A549 (cell line): ENCODE data around the gene STX16. TPM values are rescaled to one million over a fixed set of nuclear protein-coding genes. Genes with fewer than 3 reads are reported as not detected.

Source experiments
- ATAC-seq, 2 experiments: fragments of 200-7000 bp in 1 of 2; fragments of >200 bp in 1 of 2; cut with Nextera tagmentation in 1 of 2; cut with Tn5 transposase in 1 of 2; 3 replicates each; pipeline versions ENCODE4 v1.8.0 to v1.9.1; 2018 to 2020; ENCODE audit warnings: mild to moderate bottlenecking in 1 of 2, moderate library complexity in 1 of 2
- CTCF ChIA-PET: fragments of 300-600 bp; sonication (Branson Sonifier 250); formaldehyde crosslinking; extraction: SDS; loops from one replicate; lab custom pipeline; 2021; ENCODE audit warnings: antibody characterized with exemption, inconsistent platforms; lab: Yijun Ruan, JAX
- POLR2A ChIA-PET: fragments of 350-600 bp; formaldehyde crosslinking; extraction: SDS; loops from one replicate; lab custom pipeline; 2021; ENCODE audit warnings: antibody characterized with exemption, inconsistent platforms; lab: Yijun Ruan, JAX
- DNase-seq, 2 experiments: peaks; one replicate each; pipeline versions ENCODE4 v3.0.0 to v3.0.0-alpha.2; 2011 to 2016; ENCODE audit warnings: low read depth in 1 of 2, low spot score in 1 of 2
- FAIRE-seq: peaks from 2 replicates; lab custom pipeline; 2011; peaks lifted over from hg19 to GRCh38; lab: Jason Lieb, UNC
- H3K27ac ChIP-seq, 2 experiments: fragments of >200 bp; sonication (Bioruptor Twin); formaldehyde crosslinking; 3 replicates each; pipeline ENCODE4 v1.5.1; 2016 to 2017
- H3K4me1 ChIP-seq: fragments of >200 bp; sonication (Bioruptor Twin); formaldehyde crosslinking; 3 replicates; pipeline ENCODE4 v1.6.1; 2016
- H3K4me2 ChIP-seq: fragments of >200 bp; sonication (Bioruptor Twin); formaldehyde crosslinking; 3 replicates; pipeline ENCODE4 v1.6.1; 2016
- H3K4me3 ChIP-seq: fragments of >200 bp; sonication (Bioruptor Twin); formaldehyde crosslinking; 3 replicates; pipeline ENCODE4 v1.5.1; 2016
- H3K9me3 ChIP-seq: fragments of >200 bp; sonication (Bioruptor Twin); formaldehyde crosslinking; 3 replicates; pipeline ENCODE4 v1.6.1; 2016
- CEBPB ChIP-seq, 2 experiments: fragments of >200 bp in 1 of 2; sonication (Bioruptor Twin) in 1 of 2; formaldehyde crosslinking in 1 of 2; IDR thresholded peaks; 2 replicates each; pipeline ENCODE4 v1.6.1; 2012 to 2016
- CHD2 ChIP-seq: fragments of 150-350 bp; IDR thresholded peaks from 2 replicates; pipeline ENCODE4 v1.6.1; 2014; ENCODE audit warnings: low read length; ENCODE audit not compliant: partially characterized antibody
- CHD4 ChIP-seq: fragments of 200-600 bp; sonication (generic); IDR thresholded peaks from 2 replicates; pipeline ENCODE4 v1.6.1; 2016; ENCODE audit warnings: antibody characterized with exemption, mild to moderate bottlenecking, borderline replicate concordance
- EHMT2 ChIP-seq: fragments of 200-600 bp; sonication (generic); IDR thresholded peaks from 2 replicates; pipeline ENCODE4 v1.6.1; 2016; ENCODE audit warnings: antibody characterized with exemption, low read depth, mild to moderate bottlenecking, moderate library complexity
- EP300 ChIP-seq, 2 experiments: fragments of >200 bp; sonication (Bioruptor Twin); formaldehyde crosslinking; IDR thresholded peaks; 2 replicates in 1 of 2; 3 replicates in 1 of 2; pipeline ENCODE4 v1.6.1; 2016 to 2017
- ESRRA ChIP-seq: fragments of 150-350 bp; IDR thresholded peaks from 2 replicates; pipeline ENCODE4 v1.6.1; 2014; ENCODE audit warnings: mild to moderate bottlenecking, low read length, borderline replicate concordance
- FOSL2 ChIP-seq, 2 experiments: fragments of 450-650 bp in 1 of 2; fragments of >200 bp in 1 of 2; sonication (Bioruptor Twin) in 1 of 2; formaldehyde crosslinking; IDR thresholded peaks; 2 replicates each; pipeline versions ENCODE4 v1.5.0 to v1.6.1; 2016 to 2020; ENCODE audit warnings: mild to moderate bottlenecking in 1 of 2, moderate library complexity in 1 of 2
- FOXS1 ChIP-seq: fragments of 250-450 bp; sonication (Bioruptor Pico); IDR thresholded peaks from 2 replicates; pipeline ENCODE4 v1.5.0; 2020; ENCODE audit warnings: mild to moderate bottlenecking, moderate library complexity
- HDAC2 ChIP-seq: fragments of 200-600 bp; sonication (generic); IDR thresholded peaks from 2 replicates; pipeline ENCODE4 v1.6.1; 2016
- HES2 ChIP-seq: fragments of >200 bp; sonication (Bioruptor Twin); formaldehyde crosslinking; IDR thresholded peaks from 2 replicates; pipeline ENCODE4 v1.6.1; 2016
- HEYL ChIP-seq: fragments of 250-450 bp; sonication (Bioruptor Pico); IDR thresholded peaks from 2 replicates; pipeline ENCODE4 v1.8.0; 2021; ENCODE audit warnings: mild to moderate bottlenecking, moderate library complexity
- JUNB ChIP-seq: fragments of >200 bp; sonication (Bioruptor Twin); formaldehyde crosslinking; IDR thresholded peaks from 2 replicates; pipeline ENCODE4 v1.6.1; 2016
- KDM5A ChIP-seq: fragments of 200-600 bp; sonication (generic); IDR thresholded peaks from 2 replicates; pipeline ENCODE4 v1.6.1; 2016; ENCODE audit warnings: antibody characterized with exemption, mild to moderate bottlenecking
- MAX ChIP-seq: IDR thresholded peaks from 2 replicates; pipeline ENCODE4 v1.6.1; 2012
- MAZ ChIP-seq: fragments of 150-350 bp; IDR thresholded peaks from 2 replicates; pipeline ENCODE4 v1.6.1; 2014; ENCODE audit warnings: antibody characterized with exemption, low read depth, low read length, borderline replicate concordance
- MYC ChIP-seq: IDR thresholded peaks from 2 replicates; pipeline ENCODE4 v1.6.1; 2012; ENCODE audit warnings: mild to moderate bottlenecking, inconsistent platforms, low read length, improper control_type of control experiment, borderline replicate concordance
- NPAS2 ChIP-seq: fragments of 250-450 bp; sonication (Bioruptor Pico); IDR thresholded peaks from 2 replicates; pipeline ENCODE4 v1.8.0; 2022; ENCODE audit warnings: mild to moderate bottlenecking, moderate library complexity, borderline replicate concordance
- NR3C1 ChIP-seq: fragments of >200 bp; sonication (Bioruptor Twin); formaldehyde crosslinking; IDR thresholded peaks from 3 replicates; pipeline ENCODE4 v1.6.1; 2017
- PHF8 ChIP-seq: fragments of 200-600 bp; sonication (generic); IDR thresholded peaks from 2 replicates; pipeline ENCODE4 v1.6.1; 2016; ENCODE audit warnings: low read depth, mild to moderate bottlenecking, antibody characterized with exemption, moderate library complexity, borderline replicate concordance
- SREBF2 ChIP-seq: fragments of 450-650 bp; IDR thresholded peaks from 2 replicates; pipeline ENCODE4 v1.6.1; 2014; ENCODE audit warnings: mild to moderate bottlenecking, moderate library complexity
- TFCP2L1 ChIP-seq: fragments of 250-450 bp; sonication (Bioruptor Pico); IDR thresholded peaks from 2 replicates; pipeline ENCODE4 v1.5.0; 2021; ENCODE audit warnings: mild to moderate bottlenecking
- ZC3H11A ChIP-seq: fragments of 450-650 bp; IDR thresholded peaks from 2 replicates; pipeline ENCODE4 v1.6.1; 2014; ENCODE audit warnings: antibody characterized with exemption, mild to moderate bottlenecking
- ZFP36 ChIP-seq: fragments of 450-650 bp; IDR thresholded peaks from 2 replicates; pipeline ENCODE4 v1.6.1; 2014; ENCODE audit warnings: borderline replicate concordance; ENCODE audit not compliant: partially characterized antibody
- WGBS: methylation state at CpG from one replicate; pipeline ENCODE4 v1.1.6; 2017; ENCODE audit errors: missing lambda C conversion rate; 5-methylcytosine and 5-hydroxymethylcytosine counted together
- polyA plus RNA-seq, 4 experiments: library from polyadenylated mRNA; depleted of rRNA in 3 of 4; stranded (reverse); fragments of >200 nt; fragmentation: RNase III in 1 of 4; extraction: RNeasy Plus Mini Kit Qiagen cat#74134 plus additional on column Dnase treatment in 1 of 4; gene quantifications; 2 replicates in 3 of 4; 3 replicates in 1 of 4; pipeline ENCODE4 v1.2.3, GENCODE V29; 2011 to 2017
- TF ChIP-seq, protein P1 (sequence below): IDR thresholded peaks from 2 replicates; pipeline ENCODE4 v1.6.1; 2012
- TF ChIP-seq, protein P2 (sequence below): fragments of 250-450 bp; sonication (Bioruptor Pico); IDR thresholded peaks from 2 replicates; pipeline ENCODE4 v1.5.0; 2021; ENCODE audit warnings: mild to moderate bottlenecking, moderate library complexity, borderline replicate concordance
- TF ChIP-seq, protein P3 (sequence below): fragments of >200 bp; sonication (Bioruptor Twin); formaldehyde crosslinking; IDR thresholded peaks from 3 replicates; pipeline ENCODE4 v1.6.1; 2016
- TF ChIP-seq, protein P4 (sequence below): fragments of 250-450 bp; sonication (Bioruptor Pico); IDR thresholded peaks from 2 replicates; pipeline ENCODE4 v1.5.0; 2020; ENCODE audit warnings: low read depth, mild to moderate bottlenecking, moderate library complexity

STX16 gene
- polyA plus RNA-seq, 2 of the 4 experiments (the other 2 are of a cell fraction), result 68.5 to 71.6 TPM

DNA sequence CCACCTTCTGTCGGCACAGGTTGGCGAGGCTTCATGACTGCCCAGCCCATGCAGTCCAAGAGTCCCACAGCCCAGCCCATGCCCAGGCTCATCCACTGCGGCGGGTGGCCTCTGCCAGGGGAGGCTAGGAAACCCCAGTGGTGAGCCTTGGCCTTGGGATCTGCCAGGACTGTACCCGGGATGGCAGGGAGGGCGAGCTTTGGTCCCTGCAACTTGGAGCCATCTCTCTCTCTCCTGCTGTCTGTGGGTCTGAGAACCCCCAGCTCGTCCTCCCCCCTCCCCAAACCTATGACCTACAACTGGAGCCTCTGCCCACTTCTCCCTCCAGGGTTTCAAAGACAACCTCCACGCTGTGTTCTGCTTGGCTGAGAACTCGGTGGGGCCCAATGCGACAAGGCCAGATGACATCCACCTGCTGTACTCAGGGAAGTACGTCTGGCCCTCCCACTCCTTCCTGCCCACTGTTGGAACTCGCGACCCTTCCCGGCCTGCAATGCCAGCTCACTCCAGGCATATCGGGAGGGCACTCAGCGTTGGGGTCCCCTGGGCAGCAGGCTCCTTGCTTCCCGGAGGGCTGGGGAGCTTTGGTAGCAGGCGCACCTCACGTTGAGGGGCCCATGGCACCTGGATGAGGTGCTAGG is 61.2 kb downstream of the STX16 start:
- no peak overlapping the region for H3K4me3 ChIP-seq
- 87% methylated on average over 13 of the region's 19 CpGs for WGBS
- TF ChIP-seq KDM5A (no peak), MYC (no peak), ZFP36 (no peak), CHD4 (no peak), ESRRA (no peak), FOXS1 (CRISPR knock-in tag) (no peak), SREBF2 (no peak), HES2 (no peak), PHF8 (no peak), CEBPB (IDR thresholded peaks at IDR 0.05) (no peak), EP300 (IDR thresholded peaks at IDR 0.05) (no peak), NPAS2 (CRISPR knock-in tag) (no peak), HEYL (no peak), JUNB (no peak)
- TF ChIP-seq, protein P1, sequence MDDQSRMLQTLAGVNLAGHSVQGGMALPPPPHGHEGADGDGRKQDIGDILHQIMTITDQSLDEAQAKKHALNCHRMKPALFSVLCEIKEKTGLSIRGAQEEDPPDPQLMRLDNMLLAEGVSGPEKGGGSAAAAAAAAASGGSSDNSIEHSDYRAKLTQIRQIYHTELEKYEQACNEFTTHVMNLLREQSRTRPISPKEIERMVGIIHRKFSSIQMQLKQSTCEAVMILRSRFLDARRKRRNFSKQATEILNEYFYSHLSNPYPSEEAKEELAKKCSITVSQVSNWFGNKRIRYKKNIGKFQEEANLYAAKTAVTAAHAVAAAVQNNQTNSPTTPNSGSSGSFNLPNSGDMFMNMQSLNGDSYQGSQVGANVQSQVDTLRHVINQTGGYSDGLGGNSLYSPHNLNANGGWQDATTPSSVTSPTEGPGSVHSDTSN, result no peak
- TF ChIP-seq, protein P2, sequence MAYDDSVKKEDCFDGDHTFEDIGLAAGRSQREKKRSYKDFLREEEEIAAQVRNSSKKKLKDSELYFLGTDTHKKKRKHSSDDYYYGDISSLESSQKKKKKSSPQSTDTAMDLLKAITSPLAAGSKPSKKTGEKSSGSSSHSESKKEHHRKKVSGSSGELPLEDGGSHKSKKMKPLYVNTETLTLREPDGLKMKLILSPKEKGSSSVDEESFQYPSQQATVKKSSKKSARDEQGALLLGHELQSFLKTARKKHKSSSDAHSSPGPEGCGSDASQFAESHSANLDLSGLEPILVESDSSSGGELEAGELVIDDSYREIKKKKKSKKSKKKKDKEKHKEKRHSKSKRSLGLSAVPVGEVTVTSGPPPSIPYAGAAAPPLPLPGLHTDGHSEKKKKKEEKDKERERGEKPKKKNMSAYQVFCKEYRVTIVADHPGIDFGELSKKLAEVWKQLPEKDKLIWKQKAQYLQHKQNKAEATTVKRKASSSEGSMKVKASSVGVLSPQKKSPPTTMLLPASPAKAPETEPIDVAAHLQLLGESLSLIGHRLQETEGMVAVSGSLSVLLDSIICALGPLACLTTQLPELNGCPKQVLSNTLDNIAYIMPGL (CRISPR knock-in tag), result no peak
- TF ChIP-seq, protein P3, sequence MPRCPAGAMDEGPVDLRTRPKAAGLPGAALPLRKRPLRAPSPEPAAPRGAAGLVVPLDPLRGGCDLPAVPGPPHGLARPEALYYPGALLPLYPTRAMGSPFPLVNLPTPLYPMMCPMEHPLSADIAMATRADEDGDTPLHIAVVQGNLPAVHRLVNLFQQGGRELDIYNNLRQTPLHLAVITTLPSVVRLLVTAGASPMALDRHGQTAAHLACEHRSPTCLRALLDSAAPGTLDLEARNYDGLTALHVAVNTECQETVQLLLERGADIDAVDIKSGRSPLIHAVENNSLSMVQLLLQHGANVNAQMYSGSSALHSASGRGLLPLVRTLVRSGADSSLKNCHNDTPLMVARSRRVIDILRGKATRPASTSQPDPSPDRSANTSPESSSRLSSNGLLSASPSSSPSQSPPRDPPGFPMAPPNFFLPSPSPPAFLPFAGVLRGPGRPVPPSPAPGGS, result no peak
- TF ChIP-seq, protein P4, sequence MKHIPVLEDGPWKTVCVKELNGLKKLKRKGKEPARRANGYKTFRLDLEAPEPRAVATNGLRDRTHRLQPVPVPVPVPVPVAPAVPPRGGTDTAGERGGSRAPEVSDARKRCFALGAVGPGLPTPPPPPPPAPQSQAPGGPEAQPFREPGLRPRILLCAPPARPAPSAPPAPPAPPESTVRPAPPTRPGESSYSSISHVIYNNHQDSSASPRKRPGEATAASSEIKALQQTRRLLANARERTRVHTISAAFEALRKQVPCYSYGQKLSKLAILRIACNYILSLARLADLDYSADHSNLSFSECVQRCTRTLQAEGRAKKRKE (CRISPR knock-in tag), result no peak
- no peak for FAIRE-seq
- no peak for ATAC-seq
- no peak overlapping the region for H3K27ac ChIP-seq
- no peak overlapping the region for H3K4me2 ChIP-seq
- no peaks in the 10 kb centered on the region for H3K9me3 ChIP-seq
- DNase-seq, result no peak
- POLR2A ChIA-PET, result interaction anchor here (0.6 kb wide), 1 partner anchor 20 kb away, joined by 5 read pairs; no protein-coding TSS in a partner anchor
- no peaks in the 10 kb centered on the region for H3K4me1 ChIP-seq
- CTCF ChIA-PET, result interaction anchor here (0.6 to 1.2 kb wide), 2 partner anchors 8 to 13 kb away, joined by 3 read pairs; no protein-coding TSS in a partner anchor

GRCh38 chr20:58712806-58713731 is 62.0 kb downstream of the STX16 start:
- no peak for FAIRE-seq
- Histone ChIP-seq H3K4me3 (no peak overlapping the region), H3K4me2 (no peak overlapping the region), H3K4me1 (no peaks in the 10 kb centered on the region), H3K27ac (no peak overlapping the region), H3K9me3 (no peaks in the 10 kb centered on the region)
- ATAC-seq, result no peak
- WGBS, result 86% methylated on average over 15 of the region's 24 CpGs
- no peak for DNase-seq
- ChIA-PET POLR2A (interaction anchor here (0.6 kb wide), 1 partner anchor 21 kb away, joined by 5 read pairs; no protein-coding TSS in a partner anchor), CTCF (interaction anchor here (1.2 to 1.3 kb wide), 3 partner anchors 10 to 126 kb away, joined by 3 to 4 read pairs (median 4); no protein-coding TSS in a partner anchor)
- TF ChIP-seq MAZ (no peak), HDAC2 (no peak), TFCP2L1 (CRISPR knock-in tag) (no peak), MAX (no peak), CHD2 (no peak), KDM5A (no peak), ZC3H11A (no peak), NPAS2 (CRISPR knock-in tag) (no peak), FOSL2 (IDR thresholded peaks at IDR 0.05) (no peak), FOSL2 (CRISPR knock-in tag; IDR thresholded peaks at IDR 0.05) (no peak), NR3C1 (no peak), EHMT2 (no peak)
- TF ChIP-seq, protein P2 (CRISPR knock-in tag), result no peak
